GM12873 (cell line): ENCODE data around the gene FBLN5.

ENCODE experiments used
- TF ChIP-seq, protein P1 (sequence below): IDR thresholded peaks from 2 replicates; pipeline ENCODE4 v1.5.1; 2012; ENCODE audit warnings: low read depth, mild to moderate bottlenecking, moderate library complexity, low read length, control low read depth; ENCODE audit not compliant: insufficient read depth; ENCODE audit errors: missing control alignments

The FBLN5 gene

DNA sequence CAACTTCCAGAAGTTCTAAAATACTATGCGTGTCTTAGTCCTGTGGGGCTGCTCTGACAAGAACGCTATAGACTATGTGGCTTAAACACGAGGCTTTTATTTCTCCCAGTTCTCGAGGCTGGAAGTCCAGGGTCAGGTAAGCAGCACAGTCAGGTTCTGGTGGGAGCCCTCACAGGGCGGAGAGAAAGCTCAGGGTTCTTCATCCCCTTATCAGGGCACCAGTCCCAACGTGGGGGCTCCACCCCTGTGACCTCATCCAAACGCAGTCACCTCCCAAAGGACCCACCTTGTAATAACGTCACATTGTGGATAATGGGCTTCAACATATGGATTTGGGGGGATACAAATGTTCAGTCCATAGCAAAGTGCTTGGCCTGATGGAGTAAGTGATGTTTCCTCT, 43.0 kb downstream of the FBLN5 start:
- TF ChIP-seq, protein P1, sequence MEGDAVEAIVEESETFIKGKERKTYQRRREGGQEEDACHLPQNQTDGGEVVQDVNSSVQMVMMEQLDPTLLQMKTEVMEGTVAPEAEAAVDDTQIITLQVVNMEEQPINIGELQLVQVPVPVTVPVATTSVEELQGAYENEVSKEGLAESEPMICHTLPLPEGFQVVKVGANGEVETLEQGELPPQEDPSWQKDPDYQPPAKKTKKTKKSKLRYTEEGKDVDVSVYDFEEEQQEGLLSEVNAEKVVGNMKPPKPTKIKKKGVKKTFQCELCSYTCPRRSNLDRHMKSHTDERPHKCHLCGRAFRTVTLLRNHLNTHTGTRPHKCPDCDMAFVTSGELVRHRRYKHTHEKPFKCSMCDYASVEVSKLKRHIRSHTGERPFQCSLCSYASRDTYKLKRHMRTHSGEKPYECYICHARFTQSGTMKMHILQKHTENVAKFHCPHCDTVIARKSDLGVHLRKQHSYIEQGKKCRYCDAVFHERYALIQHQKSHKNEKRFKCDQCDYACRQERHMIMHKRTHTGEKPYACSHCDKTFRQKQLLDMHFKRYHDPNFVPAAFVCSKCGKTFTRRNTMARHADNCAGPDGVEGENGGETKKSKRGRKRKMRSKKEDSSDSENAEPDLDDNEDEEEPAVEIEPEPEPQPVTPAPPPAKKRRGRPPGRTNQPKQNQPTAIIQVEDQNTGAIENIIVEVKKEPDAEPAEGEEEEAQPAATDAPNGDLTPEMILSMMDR = no peak

GRCh38 chr14:91903070-91903469, 44.4 kb downstream of the FBLN5 start:
- TF ChIP-seq, protein P1 = no peak

- TF ChIP-seq, protein P1 = no peak
These were observed 45.2 kb downstream of the FBLN5 start for GRCh38 chr14:91902336-91902735.

DNA sequence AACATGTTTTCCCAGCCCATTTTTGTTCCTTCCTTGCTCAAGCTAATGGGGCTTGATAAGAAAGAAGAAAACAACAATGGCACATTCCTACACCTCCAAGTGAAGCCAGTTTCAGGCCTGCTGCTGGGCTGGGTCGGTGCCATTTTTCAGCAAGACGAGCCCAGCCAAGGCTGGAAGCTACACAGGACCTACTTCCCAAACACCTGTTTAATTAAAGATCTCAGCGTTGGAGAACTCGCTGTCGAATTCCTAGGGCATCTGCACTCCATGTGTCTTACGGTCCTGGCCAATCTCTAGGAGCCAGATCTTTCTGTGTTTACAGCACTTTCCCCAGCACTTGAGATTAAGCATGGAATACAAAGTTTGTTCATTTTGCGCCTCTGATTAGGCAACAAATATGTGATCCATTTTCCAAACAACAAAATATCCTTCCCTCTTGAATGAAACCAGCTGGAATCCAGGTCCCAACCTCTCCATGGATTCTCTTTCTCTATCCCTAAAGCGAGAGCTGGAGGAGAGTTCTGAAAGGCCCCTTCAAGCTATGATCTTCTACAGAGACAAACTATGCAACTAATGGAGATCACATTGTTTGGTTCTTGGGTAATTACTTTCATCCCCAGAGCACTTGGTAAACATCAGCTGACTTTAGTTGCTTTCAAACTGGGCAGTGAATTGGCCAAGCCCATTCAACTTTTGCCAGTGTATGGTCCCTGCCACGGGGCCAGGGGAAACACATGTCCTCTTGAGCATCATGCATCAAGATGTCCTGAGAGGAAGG, 45.9 kb downstream of the FBLN5 start:
- TF ChIP-seq, protein P1 = no peak

DNA sequence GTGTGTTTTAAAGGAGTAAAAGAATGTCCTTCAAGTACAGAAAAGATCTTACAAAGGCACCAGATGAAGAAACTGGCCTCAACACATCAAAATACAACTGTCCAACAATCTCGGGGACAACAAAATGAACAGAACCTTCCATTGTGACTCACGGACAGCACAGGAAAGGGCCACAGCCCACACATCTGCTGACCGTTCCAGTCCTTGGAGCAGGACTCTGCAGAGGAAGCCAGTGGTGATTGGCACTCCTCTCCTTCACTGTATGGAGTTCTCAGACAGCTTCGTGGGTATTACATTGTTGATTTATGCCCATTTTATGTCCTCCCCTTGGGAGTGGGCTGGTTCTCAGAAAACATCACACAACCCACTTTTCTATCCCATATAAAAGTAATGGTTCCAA, 47.7 kb downstream of the FBLN5 start:
- TF ChIP-seq, protein P1 = no peak

DNA sequence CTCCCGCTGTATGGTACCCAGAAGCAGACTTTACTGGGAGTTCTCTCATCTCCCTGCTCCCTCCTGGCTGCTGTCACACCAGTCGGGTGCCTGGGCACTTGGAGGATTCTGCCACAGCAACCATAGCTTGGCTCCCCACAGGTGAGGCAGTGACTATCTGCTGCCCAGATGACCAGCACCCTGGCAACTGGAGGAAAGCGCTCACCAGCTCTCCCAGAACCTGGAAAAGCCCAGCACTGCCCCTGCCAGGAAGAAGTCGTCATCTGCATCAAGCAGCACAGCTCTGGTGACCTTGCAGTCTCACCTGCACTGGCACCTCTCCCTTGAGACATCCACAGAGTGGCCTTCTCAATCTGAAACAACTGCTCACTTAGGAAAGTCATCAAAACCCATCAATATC, 48.3 kb downstream of the FBLN5 start:
- TF ChIP-seq, protein P1 = no peak

- TF ChIP-seq, protein P1 = no peak
These were observed 49.1 kb downstream of the FBLN5 start for GRCh38 chr14:91898372-91898771.
